DMS153 treated with DMSO at 0.1 percent for 48 hours (cell line): Measurements from ENCODE around the gene PDK4.
A peak's percentile ranks its signal among the peaks of the same experiment; 100 is the strongest.

Experiments used
- DNase-seq: peaks from one replicate; lab custom pipeline; 2025; ENCODE audit not compliant: unreplicated experiment; lab: John Stamatoyannopoulos, UW

Gene PDK4

DNA sequence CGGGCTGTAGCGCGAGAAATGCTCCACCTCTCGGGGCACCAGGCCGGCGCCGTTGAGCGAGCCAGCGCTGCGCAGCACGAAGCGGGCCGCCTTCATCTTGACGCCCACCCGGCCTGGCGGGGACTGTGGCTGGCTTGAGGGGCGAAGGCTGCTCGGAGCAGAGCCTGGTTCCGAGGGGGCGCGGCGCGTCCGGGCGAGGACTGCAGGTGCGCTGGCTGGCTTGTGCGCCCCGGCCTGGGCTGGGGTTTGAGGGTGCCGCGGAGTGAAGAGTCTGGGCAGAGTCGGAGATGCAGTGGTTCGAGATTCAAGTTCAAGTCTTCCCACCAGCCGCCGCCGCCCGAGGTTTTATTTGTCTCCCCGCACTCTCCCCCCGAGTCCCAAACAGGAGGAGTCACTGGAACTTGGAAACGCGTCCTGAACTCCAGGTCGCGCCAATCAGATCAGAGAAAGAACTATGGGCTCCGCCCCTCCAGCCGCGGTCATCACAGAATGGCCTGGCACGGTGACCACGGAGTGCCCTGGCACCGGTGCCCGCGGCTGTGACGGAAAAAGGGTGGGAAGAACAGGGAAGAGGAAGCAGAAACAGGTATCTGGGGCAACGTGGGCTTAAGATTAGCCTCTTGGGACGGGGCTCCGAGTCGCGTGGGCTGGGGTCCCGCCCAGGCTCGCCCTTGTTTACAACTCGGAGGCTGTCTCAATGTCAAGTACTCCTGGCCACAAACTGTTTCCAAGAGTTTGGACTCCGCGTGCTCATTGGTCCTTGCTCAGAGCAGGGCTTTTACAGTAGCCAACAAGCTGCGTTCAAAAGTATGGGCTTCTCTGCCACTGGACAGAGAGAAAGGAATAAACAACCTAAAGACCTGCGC, at the start of gene PDK4:
TSS of gene PDK4 (minus strand) at position 319 of the 866 bp plus-strand sequence. CDS start at position 96, 223 bp downstream.
- no peak for DNase-seq

- no peak for DNase-seq
These were observed 45.9 kb upstream of the PDK4 start for GRCh38 chr7:95642173-95642572.

DNA sequence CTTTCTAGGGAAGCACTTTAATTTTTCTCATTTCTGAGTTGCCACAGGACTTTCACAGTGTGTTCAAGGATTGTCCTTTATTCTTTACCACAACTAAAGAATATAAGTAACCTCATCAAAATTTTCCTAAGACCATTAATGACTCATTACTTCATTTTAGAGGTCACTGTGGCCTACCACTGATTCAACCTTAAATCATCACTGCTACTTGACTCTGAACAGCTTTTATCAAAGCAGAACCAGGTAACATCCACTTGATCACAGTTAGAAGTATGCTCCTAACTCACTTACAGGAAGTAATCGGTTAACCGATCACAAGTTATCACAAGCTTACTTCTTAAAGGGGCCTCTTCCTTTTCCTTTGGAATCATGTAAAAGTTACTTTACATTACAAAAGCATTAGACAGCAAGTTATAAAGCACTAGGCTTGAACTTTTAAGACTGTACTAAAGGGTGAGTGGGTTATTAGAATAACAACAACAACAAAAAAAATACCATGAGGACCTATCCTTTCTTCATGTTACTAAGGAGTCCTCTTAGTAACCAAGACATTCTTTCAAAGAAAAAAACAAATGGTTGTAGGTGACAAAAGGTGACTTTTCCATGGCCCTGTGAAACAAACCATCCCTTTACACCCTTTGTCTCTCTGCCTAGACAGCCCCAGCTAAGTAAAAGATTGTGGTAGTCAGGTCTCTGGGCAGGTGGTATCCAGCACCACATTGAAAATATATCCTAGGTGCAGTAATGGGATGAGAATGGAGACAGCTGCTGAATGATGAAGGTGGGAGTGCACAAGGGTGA, 40.0 kb upstream of the PDK4 start:
- no peak for DNase-seq

GRCh38 chr7:95632609-95633008, 36.3 kb upstream of the PDK4 start:
- DNase-seq, result no peak

- no peak for DNase-seq
These were observed 35.2 kb upstream of the PDK4 start for GRCh38 chr7:95631527-95631926.

- DNase-seq, result no peak
These were observed 34.6 kb upstream of the PDK4 start for GRCh38 chr7:95630702-95631458.

GRCh38 chr7:95628831-95629439, 32.6 kb upstream of the PDK4 start:
- DNase-seq, result peak; percentile 48

DNA sequence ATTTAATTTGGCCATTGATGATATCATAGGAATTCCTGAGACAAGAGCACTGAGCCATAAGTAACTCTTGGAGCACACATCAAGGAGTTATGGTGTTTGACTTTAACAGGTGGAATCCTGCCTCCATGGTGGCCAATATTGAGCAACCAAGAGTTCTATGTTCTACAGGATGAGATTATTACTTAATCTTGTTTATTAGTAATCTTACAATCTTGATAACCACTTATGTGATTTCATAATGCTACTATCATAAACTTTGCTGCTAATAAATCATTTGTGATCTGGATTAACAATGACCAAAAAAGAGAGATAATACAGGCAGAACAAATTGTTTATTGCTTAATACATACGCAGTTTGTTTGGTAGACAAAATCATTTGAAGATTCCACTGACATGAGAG, 27.5 kb upstream of the PDK4 start:
- DNase-seq, result no peak

DNA sequence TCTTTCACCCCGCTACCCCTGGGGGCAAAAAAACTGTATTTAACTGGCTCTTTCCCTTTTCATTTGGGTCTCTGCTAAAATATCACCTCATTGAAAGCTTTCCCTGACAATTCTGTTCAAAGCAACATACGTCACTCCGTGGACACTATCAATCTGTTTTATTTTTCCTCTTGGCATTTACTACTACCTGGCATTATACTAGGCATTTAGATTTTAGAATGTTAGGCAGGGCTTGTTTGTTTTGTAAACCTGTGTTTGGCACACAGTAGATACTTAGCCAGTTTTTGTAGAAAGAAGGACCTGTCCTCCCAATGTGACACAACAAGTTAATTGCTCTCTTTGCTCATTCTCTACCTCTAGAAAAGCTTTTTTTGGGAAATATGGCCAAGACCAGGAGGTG, 26.5 kb upstream of the PDK4 start:
- DNase-seq, result no peak

DNA sequence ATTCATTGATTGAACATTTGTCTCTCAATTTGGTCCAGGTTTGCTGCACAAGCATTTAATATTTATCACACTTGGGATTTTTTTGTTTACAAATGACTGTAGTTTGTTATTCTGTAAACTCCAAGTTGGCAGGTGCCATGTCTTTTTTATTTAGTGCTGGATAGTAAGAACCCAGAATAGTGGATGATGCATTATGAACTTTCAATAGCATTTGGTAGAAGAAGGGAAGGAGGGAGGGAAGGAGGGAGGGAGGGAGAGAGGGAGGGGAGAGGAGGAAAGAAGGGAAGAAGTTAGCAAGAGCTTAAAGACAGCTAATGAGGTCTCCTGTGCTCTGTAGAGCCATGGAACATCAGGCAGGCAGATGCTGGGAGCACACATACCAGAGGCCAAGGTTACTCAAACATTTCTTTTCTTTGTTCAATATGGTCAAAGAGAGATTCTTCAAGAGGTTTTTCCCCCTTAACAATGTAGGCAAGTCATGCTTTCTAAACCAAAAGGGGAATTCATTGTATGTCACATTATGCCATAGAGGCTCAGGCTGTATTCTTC, 25.8 kb upstream of the PDK4 start:
- DNase-seq, result no peak

GRCh38 chr7:95621404-95621803, 25.1 kb upstream of the PDK4 start:
- no peak for DNase-seq

- DNase-seq, result no peak
These were observed 24.3 kb upstream of the PDK4 start for GRCh38 chr7:95620631-95621030.

GRCh38 chr7:95619921-95620320, 23.6 kb upstream of the PDK4 start:
- no peak for DNase-seq

- no peak for DNase-seq
These were observed 23.2 kb upstream of the PDK4 start for GRCh38 chr7:95619517-95619916.

DNA sequence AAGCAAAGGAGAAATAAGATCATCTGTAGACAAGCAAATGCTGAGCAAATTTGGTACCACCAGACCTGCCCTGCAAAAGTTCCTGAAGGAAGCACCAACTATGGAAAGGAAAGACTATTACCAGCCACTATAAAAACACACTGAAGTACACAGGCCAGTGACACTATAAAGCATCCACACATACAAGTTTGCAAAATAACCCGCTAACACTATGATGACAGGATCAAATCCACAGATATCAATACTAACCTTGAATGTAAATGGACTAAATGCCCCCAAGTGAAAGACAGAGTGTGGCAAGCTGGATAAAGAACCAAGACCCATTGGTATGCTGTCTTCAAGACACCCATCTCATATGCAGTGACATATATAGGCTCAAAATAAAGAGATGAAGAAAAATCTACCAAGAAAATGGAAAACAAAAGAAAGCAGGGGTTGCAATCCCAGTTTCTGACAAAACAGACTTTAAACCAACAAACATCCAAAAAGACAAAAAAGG, 18.2 kb upstream of the PDK4 start:
- DNase-seq, result no peak

DNA sequence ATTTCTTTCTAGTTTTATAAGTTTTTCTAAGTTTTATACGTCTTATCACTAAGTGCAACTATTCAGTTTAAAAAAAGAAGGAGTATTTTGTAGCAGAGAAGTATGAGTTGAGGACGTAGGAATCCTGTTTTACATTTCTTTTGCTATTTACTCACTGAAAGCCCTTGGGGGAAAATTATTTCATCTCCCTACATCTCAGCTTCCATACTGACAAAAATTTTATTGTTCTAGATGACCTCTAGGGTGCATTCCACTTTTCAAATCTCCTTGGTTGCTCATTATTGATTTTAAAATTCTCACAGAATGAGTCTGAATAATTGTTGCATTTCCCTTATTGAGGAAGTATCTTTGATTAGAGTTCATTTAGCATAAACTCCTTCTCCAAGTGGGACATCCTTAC, 14.9 kb upstream of the PDK4 start:
- no peak for DNase-seq

DNA sequence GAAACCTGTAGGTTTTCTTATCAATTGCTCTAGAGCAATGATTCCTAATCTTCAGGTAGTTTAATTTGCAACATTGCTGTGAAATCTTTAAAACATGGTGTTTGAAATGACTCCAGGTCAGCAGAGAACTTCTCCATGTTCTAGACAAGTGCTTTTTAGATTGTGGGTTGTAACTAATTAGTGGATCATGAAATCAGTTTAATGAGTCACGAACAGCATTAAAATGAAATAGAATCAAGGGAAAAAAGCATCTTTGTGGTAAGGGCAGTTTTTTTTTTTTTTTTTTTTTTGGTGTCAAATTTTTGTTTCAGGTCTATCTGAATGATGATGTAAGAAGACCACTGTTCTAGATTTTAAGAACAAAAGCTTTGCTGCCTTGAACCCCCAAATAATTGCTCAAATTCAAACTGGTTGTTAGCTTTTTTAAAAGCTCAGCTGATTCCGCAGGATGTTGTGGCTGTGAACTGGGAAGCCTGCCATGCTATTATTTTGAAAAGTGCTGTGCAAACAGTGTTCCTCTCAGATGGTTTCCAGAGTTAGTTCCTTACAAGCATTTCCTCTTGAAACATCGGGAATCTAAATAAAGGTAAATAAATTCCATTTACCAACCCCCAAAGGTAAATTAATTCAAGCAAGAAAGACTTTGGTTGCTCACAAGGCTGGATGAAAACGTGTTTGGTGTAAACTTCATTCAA, 13.1 kb upstream of the PDK4 start:
- peak; percentile 94 for DNase-seq

GRCh38 chr7:95608359-95609173, 12.2 kb upstream of the PDK4 start:
- peak; percentile 37 for DNase-seq

GRCh38 chr7:95607561-95607960, 11.2 kb upstream of the PDK4 start:
- DNase-seq, result no peak
